Neuronal stem cell (in vitro differentiated cells): ENCODE results near the gene RERGL.
"Not testable (repeated sequence)": the region's sequence is repeated elsewhere in the genome, so short reads cannot be mapped to it uniquely, and the experiment has no call there.

Source experiments
- DNase-seq: peaks from one replicate; pipeline ENCODE4 v3.0.0-alpha.2; 2013; ENCODE audit warnings: low spot score
- H2AFZ ChIP-seq: one replicate; pipeline ENCODE4 v1.6.1; 2013; ENCODE audit warnings: mild to moderate bottlenecking, low read length, inconsistent platforms
- H2AK5ac ChIP-seq: 2 replicates; pipeline ENCODE4 v1.6.1; 2013; ENCODE audit warnings: low read depth, mild to moderate bottlenecking, inconsistent platforms, low read length, moderate library complexity, mixed read lengths
- H2BK120ac ChIP-seq: 2 replicates; pipeline ENCODE4 v1.6.1; 2013; ENCODE audit warnings: low read depth, mild to moderate bottlenecking, inconsistent platforms, low read length, moderate library complexity, mixed read lengths
- H2BK12ac ChIP-seq: one replicate; pipeline ENCODE4 v1.6.1; 2013; ENCODE audit warnings: low read length, inconsistent platforms
- H2BK15ac ChIP-seq: 2 replicates; pipeline ENCODE4 v1.6.1; 2013; ENCODE audit warnings: mild to moderate bottlenecking, low read length, inconsistent platforms, mixed read lengths
- H2BK5ac ChIP-seq: one replicate; pipeline ENCODE4 v1.6.1; 2013; ENCODE audit warnings: inconsistent platforms, mild to moderate bottlenecking, low read length, moderate library complexity
- H3K14ac ChIP-seq: one replicate; pipeline ENCODE4 v1.6.1; 2013; ENCODE audit warnings: low read length, inconsistent platforms
- H3K18ac ChIP-seq: 2 replicates; pipeline ENCODE4 v1.6.1; 2013; ENCODE audit warnings: low read length, inconsistent platforms
- H3K23ac ChIP-seq: 2 replicates; pipeline ENCODE4 v1.6.1; 2013; ENCODE audit warnings: low read depth, mild to moderate bottlenecking, mixed read lengths, low read length, inconsistent platforms; ENCODE audit not compliant: poor library complexity
- H3K27ac ChIP-seq: replicated peaks from 3 replicates; pipeline ENCODE4 v1.5.1; 2013; ENCODE audit warnings: low read length, inconsistent platforms
- H3K27me3 ChIP-seq, 3 experiments: 2 replicates each; pipeline ENCODE4 v1.6.1; 2013; ENCODE audit warnings: low read length in 3 of 3, mild to moderate bottlenecking in 2 of 3, inconsistent platforms in 1 of 3, low read depth in 1 of 3, mixed read lengths in 1 of 3, moderate library complexity in 1 of 3; ENCODE audit not compliant: control insufficient read depth in 3 of 3, insufficient read depth in 3 of 3
- H3K36me3 ChIP-seq, 2 donors: replicated peaks in 1 of 2; 2 replicates each; pipeline ENCODE4 v1.6.1; 2013; ENCODE audit warnings: low read length in 2 of 2; ENCODE audit not compliant: control insufficient read depth in 2 of 2, insufficient read depth in 2 of 2
- H3K4ac ChIP-seq: 2 replicates; pipeline ENCODE4 v1.6.1; 2013; ENCODE audit warnings: inconsistent platforms, mild to moderate bottlenecking, low read length, moderate library complexity
- H3K4me1 ChIP-seq, 2 donors: 1 replicate in 1 of 2; 2 replicates in 1 of 2; pipeline ENCODE4 v1.6.1; 2013; ENCODE audit warnings: low read length in 2 of 2, low read depth in 1 of 2; ENCODE audit not compliant: control insufficient read depth in 2 of 2, insufficient read depth in 1 of 2
- H3K4me2 ChIP-seq: one replicate; pipeline ENCODE4 v1.6.1; 2013; ENCODE audit warnings: mild to moderate bottlenecking, low read length, inconsistent platforms; ENCODE audit not compliant: insufficient read depth, poor library complexity, severe bottlenecking
- H3K4me3 ChIP-seq, 2 donors: 2 replicates each; pipeline ENCODE4 v1.5.1; 2013; ENCODE audit warnings: low read length in 2 of 2, mild to moderate bottlenecking in 2 of 2, inconsistent platforms in 1 of 2, moderate library complexity in 1 of 2
- H3K79me1 ChIP-seq: one replicate; pipeline ENCODE4 v1.6.1; 2013; ENCODE audit warnings: low read depth, mild to moderate bottlenecking, inconsistent platforms, low read length, moderate library complexity
- H3K9ac ChIP-seq: one replicate; pipeline ENCODE4 v1.6.1; 2013; ENCODE audit warnings: mild to moderate bottlenecking, low read depth, low read length, inconsistent platforms; ENCODE audit not compliant: poor library complexity
- H3K9me3 ChIP-seq, 2 donors: replicated peaks in 1 of 2; 2 replicates each; pipeline versions ENCODE3 to v1.6.1; 2013; ENCODE audit warnings: low read length in 2 of 2, mild to moderate bottlenecking in 2 of 2, inconsistent platforms in 1 of 2, low read depth in 1 of 2, mixed read lengths in 1 of 2, moderate library complexity in 1 of 2; ENCODE audit not compliant: control insufficient read depth in 2 of 2, insufficient read depth in 1 of 2
- H4K8ac ChIP-seq: one replicate; pipeline ENCODE4 v1.6.1; 2013; ENCODE audit warnings: low read depth, mild to moderate bottlenecking, inconsistent platforms, low read length, moderate library complexity
- H4K91ac ChIP-seq: one replicate; pipeline ENCODE4 v1.6.1; 2013; ENCODE audit warnings: low read length, low read depth, mild to moderate bottlenecking, inconsistent platforms; ENCODE audit not compliant: poor library complexity
- WGBS, 2 donors: extraction: QIAGEN DNeasy Blood & Tissue Kit; methylation state at CpG; one replicate each; pipeline ENCODE4 v1.1.7; 2013; ENCODE audit warnings: missing lambda C conversion rate in 2 of 2, mixed read lengths in 1 of 2; ENCODE audit not compliant: insufficient read length in 2 of 2, insufficient replicate concordance in 1 of 2; ENCODE audit errors: extremely low coverage in 2 of 2; 5-methylcytosine and 5-hydroxymethylcytosine counted together

RERGL gene

DNA sequence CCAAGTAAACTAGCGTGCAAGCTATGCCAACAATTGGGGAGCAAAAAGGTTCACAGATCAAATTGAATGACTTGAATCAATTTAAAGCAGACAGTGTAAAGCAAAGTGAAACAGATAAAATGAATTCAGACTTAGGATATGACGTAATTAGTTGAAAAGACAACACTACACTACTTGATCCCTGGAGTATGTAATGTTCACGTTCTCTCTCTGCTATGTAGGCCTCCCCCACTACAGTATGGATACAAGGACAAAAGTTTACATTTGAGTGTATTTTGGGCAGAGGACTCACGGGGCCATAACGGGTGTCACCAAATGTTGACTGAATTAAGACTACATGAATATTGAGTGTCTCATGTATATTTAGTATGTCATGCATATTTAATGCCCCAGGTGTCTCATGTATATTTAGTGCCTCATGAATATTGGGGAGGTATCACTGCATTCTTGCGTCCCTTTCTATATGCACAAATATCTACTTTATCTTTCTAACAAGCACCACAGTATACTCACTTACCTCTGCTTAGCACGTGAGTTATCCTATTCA is 44.5 kb downstream of the RERGL start:
- Histone ChIP-seq H2BK12ac (no peak overlapping the region), H2BK5ac (no peak overlapping the region), H3K4me1 (no peaks in the 10 kb centered on the region), H3K23ac (no peak overlapping the region), H3K9me3 (no peaks in the 10 kb centered on the region), H2BK120ac (no peak overlapping the region), H3K27ac (no peak overlapping the region), H4K8ac (no peak overlapping the region), H3K9ac (no peak overlapping the region), H3K14ac (no peak overlapping the region), H3K36me3 (no peaks in the 10 kb centered on the region), H2AK5ac (no peak overlapping the region), H2BK15ac (no peak overlapping the region), H2AFZ (no peak overlapping the region), H3K4me3 (no peak overlapping the region), H3K4ac (no peak overlapping the region), H3K27me3 (no peaks in the 10 kb centered on the region), H4K91ac (no peak overlapping the region), H3K4me2 (no peak overlapping the region), H3K79me1 (no peaks in the 10 kb centered on the region), H3K18ac (no peak overlapping the region)
- DNase-seq = no peak
- no CpG with 5 or more reads among the region's 7 CpGs for WGBS, 2 donors

DNA sequence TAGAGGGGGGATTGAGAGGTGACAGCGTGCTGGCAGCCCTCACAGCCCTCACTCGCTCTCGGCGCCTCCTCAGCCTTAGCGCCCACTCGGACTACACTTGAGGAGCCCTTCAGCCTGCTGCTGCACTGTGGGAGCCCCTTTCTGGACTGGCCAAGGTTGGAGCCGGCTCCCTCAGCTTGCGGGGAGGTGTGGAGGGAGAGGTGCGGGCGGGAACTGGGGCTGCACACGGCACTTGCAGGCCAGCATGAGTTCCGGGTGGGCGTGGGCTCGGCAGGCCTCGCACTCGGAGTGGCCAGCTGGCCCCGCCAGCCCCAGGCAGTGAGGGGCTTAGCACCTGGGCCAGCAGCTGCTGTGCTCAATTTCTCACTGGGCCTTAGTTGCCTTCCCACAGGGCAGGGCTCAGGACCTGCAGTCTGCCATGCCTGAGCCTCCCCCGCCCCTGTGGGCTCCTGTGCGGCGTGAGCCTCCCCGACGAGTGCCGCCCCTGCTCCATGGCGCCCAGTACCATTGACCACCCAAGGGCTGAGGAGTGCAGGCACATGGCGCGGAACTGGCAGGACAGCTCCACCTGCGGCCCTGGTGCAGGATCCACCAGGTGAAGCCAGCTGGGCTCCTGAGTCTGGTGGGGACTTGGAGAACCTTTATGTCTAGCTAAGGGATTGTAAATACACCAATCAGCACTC is 49.8 kb downstream of the RERGL start:
- H3K18ac ChIP-seq, H2AFZ ChIP-seq, H4K8ac ChIP-seq, H3K27ac ChIP-seq, H3K27me3 ChIP-seq, H3K23ac ChIP-seq, H3K9me3 ChIP-seq, H3K4me1 ChIP-seq, H2BK15ac ChIP-seq, H2BK12ac ChIP-seq, H2BK120ac ChIP-seq, H3K14ac ChIP-seq, H3K79me1 ChIP-seq, H3K4me3 ChIP-seq, H3K4me2 ChIP-seq, H4K91ac ChIP-seq, H2BK5ac ChIP-seq, H3K9ac ChIP-seq, H2AK5ac ChIP-seq, H3K4ac ChIP-seq, H3K36me3 ChIP-seq, DNase-seq: not testable (repeated sequence)
- WGBS, 2 donors = no CpG with 5 or more reads among the region's 27 CpGs
